ENCODE measurements around the gene RGS12.

The RGS12 gene

DNA sequence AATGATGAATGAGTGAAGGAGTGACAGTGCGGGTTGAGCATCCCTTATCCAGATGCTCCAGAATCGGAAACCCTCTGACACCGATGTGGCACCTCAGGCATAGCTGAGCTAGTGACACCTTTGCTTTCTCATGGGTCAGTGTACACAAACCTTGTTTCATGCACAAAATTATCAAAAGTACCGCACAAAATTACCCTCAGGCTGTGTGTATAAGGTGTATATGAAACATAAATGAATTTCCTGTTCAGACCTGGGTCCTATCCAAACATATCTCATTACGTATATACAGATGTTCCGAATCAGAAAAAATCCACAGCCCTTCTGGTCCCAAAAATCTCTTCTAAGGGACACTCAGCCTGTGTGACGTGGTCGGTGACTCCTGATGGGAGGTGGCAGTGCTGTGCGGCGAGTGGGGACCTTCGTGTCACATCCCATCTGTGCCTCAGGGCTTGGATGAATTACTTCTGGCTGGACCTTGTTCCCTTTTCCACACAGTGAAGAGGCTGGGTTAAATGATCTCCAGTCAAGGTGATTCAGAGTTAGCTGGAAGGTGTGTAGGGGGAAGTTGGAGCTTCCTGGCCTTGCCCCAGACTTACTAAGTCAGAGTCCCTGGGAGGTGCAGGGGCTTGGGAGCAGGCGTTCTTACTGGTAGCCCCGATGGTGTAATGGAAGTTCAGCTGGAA, 18.8 kb downstream of the RGS12 start:
- no peak for DNase-seq

DNA sequence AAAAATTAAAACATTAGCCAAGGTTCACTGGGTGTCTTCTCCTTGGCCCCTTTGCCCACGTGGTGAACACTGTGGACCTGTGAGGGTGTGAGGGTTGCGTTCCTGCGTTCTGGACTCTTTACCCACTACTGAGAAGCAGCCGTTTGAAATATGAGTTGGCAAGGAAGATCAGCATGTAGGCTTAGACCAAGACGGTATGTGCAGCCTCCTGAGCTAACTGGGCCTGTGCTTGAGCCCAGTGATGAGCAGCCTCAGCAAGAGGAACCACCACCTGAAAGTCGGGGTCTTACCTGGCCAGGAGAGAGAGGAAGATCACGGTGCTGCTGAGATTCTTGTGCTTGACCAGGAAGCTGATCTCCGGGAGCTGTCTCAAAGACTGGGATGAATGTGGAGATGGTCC, 19.5 kb downstream of the RGS12 start:
- no peak for DNase-seq

DNA sequence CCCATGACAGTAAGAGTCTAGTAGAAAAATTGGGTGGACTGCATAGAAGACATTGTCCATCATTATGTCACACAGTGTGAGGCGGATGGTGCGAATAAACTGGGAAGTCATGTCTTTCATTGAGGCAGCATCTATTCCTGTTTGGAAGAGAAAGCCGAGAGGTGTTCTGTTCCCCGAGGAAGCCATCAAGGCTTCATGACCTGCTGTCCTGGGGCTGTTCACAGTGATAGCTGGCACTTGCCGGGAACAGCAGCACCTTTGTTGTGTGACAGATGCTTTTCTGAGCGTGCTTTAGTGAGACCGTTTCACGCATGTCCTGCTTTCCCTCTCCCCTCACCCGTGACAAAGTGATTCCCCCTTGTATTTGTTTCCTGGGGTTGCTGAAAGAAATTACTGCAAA, 20.3 kb downstream of the RGS12 start:
- no peak for DNase-seq

DNA sequence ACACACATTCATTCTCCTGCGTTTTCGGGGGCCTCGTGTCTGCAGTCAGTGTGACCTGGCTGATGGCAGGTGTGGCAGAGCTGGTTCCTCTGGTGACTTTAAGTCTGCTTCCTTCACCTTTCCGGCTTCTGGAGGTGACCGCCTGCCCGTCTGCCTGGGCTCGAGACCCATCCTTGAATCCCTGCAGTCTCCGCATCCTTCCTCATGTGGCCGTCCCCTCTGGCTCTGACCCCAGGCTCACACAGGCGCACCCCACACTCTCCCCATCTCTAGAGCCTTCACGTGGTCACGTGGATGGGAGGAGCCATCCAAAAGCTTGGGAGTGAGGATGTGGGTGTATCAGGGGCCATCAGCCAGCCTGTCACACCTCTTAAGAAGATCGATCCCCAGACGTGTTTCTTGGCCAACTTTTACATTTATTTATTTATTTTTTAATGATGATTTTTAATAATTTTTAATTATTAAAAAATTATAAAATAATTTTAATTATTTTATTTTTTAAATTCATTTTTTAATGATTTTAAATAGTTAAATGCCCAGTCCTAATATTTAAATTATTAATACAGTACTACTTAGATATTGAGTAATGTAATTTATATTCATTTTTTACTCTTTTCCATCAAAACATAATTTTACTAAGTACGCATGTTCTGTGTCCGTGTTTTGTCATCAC, 20.9 kb downstream of the RGS12 start:
- no peak for DNase-seq

DNA sequence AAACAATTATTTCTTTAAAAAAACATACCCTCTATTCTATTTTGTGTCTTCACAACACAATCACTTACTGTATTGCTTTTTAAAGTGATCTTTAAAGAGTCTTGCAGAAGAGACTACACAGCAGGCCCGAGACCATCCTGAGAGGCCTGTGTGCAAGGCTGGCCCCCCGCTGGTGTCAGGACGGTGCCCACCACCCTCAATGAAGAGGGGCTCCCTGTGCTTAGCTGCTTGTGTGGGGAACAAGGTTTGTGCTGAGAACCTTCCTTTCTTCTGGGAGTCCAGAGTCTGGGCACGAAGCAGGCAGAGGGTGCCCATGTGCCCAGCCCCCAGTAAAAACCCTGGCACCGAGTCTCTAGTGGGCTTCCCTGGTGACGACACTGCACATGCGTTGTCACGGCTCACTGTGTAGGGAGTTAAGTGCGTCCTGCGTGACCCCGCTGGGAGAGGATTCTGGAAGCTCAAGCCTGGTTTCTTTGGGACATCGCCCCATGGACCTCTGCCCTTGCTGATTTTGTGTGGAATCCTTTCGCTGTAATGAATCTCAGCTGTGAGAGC, 22.0 kb downstream of the RGS12 start:
- DNase-seq, result no peak

DNA sequence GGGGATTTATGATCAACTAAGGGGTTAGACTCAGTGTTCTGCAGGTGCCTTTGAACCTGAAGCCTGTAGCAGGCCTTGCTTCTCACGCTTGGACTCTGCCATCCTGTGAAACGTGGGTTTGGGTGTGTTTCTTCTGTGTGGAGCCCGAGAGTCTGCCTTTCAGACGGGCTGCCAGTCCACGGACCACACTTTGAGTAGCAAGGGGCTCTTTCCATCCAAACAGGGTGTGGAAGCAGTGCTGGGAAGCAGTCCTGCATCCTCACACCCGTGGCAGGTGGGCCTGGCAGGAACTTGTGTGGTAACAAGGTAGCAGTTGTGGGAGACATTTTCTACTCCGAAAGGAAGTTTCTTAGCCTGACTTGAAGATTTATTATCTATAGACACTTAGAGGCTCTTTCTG, 22.7 kb downstream of the RGS12 start:
- DNase-seq, result no peak

DNA sequence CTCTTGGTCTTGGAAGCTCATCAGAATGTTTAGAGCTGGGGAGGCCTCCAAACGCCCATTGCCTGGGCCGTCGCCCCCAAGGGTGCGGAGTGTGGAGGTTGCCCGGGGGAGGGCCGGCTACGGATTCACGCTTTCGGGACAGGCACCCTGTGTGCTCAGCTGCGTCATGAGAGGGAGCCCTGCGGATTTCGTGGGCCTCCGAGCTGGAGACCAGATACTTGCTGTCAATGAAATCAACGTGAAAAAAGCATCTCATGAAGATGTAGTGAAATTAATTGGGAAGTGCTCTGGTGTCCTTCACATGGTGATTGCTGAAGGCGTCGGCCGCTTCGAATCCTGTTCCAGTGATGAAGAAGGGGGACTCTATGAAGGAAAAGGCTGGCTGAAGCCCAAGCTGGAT, 23.3 kb downstream of the RGS12 start:
- DNase-seq, result no peak

DNA sequence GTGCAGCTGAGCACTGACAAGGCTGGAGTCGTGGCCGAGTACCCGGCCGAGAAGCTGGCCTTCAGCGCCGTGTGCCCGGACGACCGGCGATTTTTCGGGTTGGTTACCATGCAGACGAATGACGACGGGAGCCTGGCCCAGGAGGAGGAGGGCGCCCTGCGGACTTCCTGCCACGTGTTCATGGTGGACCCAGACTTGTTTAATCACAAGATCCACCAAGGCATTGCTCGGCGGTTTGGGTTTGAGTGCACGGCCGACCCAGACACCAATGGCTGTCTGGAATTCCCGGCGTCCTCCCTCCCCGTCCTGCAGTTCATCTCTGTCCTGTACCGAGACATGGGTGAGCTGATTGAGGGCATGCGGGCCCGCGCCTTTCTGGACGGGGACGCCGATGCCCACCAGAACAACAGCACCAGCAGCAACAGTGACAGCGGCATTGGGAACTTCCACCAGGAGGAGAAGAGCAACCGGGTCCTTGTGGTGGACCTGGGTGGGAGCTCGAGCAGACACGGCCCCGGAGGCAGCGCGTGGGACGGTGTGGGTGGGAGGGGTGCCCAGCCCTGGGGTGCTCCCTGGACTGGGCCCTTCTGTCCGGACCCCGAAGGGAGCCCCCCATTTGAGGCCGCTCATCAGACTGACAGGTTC, 24.3 kb downstream of the RGS12 start:
- no peak for DNase-seq

DNA sequence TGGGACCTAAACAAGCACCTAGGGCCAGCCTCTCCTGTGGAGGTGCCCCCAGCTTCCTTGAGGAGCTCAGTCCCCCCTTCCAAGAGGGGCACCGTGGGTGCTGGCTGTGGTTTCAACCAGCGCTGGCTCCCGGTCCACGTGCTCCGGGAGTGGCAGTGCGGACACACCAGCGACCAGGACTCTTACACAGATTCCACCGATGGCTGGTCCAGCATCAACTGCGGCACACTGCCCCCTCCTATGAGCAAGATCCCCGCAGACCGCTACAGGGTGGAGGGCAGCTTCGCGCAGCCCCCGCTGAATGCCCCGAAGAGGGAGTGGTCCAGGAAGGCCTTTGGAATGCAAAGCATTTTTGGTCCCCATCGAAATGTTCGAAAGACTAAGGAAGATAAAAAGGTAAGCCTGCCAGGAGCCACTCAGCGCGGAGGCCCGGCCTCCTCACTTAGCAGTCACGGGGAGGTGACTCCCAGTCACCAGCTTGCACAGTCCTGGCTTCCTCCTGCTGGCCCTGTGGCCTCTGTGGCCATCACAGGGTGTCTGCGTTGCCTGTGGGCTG, 24.9 kb downstream of the RGS12 start:
- no peak for DNase-seq

DNA sequence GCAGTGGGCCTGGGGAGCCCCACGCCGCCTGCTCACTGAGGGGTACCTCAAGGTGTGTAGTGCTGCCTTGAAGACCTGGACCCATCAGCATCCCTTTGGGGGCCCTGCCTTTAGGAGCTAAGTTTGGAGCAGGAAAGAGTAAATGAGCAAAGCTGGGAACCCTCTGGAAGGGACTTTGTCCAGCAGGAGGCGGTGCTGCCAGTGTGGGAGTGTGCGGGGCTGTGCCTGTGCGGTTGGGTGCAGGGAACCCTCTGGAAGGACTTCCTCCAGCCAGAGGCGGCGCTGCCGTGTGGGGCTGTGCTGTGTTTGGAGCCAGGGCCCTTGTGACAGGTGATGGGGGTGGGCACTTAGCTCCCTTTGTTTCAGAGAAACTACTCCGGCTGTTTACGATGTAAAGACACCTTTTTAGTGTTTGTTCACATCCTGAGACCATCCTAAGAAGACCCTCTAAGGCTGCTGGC, 25.8 kb downstream of the RGS12 start:
- no peak for DNase-seq

DNA sequence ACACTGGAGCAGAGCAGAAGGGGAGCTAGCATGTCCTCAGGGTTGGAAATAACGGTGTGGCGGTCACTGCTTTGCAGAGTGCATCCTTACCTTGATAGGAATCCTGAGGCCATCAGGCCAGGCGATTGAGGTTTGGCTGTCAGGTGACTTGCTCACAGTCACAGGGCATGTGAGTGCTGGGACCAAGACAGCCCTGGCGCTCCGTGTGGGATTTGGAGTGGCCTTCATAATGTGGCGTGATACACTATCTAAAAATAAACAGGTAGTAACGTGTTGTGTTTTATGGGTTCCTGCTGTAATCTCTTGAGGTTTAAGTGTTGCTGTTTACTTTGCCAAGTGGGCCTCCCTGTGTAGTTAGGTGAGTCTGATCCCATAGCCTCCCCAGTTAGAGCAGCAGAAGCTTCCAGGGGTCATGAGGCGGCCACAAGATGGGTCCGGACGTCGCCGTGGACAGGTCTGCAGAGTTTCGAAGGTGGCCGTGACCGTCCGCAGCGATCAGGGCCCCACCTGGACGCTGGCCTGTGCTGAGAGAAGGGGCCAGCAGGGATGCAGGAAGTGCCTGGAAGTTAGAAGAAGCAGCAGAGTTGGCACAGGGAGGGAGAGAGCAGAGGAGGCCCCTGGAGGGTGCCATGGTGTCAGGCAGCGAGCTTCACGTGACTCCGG, 27.7 kb downstream of the RGS12 start:
- DNase-seq, result no peak

DNA sequence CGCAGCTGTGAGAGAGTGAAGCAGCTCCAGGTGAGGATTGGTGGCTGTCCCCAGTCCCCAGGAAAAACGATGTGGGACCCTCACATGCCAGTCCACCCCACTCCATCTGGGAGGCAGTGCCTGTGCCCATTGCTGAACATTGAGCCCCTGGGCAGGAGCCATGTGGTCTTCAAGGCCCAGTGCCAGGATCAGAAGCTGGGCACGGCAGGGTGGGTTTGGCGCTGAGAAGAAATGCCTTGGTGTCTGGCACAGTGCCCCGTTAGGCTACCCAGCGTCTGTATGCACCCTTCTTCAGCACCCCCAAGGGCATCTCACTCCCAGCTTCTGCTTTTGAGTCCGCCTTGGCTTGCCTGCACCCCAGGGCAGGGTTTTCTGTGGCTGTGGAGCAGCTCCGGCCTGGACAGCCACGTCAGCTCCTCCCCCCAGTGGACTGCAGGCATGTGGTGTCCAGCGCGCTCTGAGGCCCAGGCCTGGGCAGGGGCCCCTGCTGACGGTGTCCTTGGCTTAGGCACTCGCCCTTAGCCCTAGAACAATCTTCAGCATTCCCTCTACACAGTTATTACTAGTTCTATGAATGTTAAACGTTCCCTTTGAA, 28.6 kb downstream of the RGS12 start:
- DNase-seq, result no peak

DNA sequence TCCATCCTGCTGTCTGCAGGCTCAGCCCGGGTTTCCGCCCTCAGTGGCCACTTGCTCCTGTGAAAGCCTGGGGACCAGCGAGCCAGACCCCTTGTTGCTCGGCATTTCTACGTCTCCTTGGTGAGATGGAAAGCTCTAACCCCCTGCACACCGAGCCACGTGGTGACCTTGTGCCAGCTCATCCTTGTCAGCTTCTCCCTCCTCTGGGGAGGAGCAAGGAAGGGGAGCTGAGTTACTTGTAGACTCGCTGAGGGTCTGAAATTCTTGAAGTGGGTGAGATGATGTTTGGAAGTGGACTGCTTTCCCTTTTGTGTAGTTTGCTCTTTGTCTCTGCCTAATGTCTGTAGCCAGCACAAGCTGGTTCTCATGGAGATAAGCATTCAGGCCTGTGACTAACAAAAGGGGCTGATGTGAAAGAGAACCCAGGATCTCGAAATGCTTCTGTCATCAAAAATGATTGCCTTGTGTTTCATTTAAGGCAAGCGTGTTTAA, 29.3 kb downstream of the RGS12 start:
- no peak for DNase-seq

DNA sequence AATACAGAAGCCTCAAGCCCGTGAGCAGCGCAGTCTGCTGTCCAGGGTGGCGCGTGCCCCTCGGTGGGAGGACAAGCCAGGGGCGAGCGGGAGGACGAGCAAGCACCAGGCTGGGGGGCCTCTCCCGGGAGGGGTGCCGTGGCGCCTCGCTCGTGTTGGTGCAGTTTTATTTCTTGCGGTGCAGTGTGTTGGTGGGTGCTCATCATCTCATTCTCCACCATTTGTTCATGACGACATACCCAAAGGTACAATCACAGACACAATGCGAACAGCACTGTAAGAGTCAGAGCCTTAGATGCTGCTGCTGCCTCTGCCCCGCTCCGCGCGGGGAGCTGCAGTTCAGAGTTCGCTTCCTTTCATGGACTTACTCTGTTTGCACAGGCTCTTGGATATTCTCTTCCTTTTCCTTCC, 30.3 kb downstream of the RGS12 start:
- DNase-seq, result no peak

DNA sequence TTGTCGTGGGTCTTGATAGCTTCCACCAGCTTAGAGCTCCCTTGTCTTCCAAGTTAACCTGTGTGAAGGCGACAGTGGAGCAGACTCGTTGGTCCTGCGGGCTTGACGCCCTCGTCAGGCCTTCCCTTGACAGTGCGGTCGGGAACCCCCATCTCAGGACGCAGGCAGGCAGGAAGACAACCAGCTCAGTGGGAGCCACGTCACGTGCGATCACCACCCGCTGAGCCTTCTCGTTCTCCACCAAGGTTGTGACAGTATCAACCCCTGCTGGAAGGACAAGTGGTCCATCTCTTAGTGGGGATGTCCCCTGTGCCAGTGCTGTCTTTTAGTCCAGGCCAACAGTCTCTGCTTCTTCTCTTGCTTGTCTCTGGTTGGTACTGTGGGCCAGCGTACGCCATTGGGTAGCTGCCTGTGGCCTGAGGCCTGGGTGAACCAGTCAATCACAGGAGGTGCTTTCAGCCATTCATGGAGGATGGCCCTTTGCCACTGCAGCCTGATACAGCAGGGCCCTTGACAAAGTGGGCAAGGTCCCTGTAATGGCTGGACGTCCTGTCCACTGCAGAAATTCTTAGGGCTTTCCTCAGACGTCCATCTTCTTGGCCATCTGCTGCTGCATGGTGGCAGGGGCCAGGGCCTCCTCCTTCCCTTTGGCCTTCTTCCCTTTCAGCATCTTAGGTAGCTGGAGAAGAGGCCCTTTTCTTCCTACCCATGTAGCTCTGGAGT, 31.4 kb downstream of the RGS12 start:
- DNase-seq, result no peak

DNA sequence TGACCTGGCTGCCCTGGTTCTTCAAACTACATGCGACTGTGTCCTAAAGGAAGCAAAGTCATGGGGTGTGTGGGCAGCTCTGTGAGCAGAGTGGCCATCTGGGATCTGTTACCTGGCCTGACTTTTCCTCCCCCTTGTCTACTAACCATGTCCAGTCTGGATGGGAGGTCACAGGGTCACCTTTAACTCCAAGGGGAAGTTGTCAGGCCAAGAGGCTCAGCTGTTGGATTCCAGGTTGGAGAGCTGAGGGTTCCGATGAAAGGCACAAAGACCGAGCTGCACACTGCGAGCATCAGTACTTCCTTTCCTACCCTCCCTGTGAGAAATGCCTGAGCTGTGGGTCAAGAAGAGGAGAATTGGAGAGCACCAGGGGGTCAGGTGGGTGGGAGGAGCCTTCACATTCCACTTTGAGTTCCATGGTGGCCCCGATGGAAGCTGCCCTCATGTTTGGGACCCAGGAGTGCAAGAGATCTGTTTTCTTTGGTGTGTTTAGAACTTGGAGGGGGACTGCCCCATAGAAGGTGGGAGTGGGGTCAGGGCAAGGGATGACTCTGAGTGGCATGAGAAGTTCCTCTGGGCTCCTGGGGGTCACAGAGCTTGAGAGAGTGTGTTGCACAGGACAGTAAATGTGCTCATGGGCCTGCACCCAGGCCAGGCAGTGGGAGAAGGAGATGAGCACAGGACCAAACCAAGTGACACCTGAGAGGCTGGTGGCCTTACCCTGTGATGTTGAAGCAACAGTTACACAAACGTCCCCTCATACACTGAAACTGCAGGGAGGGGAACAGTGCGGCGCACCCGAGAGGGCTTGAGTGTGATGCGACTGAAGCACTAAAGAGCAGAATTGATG, 36.2 kb downstream of the RGS12 start:
- no peak for DNase-seq

DNA sequence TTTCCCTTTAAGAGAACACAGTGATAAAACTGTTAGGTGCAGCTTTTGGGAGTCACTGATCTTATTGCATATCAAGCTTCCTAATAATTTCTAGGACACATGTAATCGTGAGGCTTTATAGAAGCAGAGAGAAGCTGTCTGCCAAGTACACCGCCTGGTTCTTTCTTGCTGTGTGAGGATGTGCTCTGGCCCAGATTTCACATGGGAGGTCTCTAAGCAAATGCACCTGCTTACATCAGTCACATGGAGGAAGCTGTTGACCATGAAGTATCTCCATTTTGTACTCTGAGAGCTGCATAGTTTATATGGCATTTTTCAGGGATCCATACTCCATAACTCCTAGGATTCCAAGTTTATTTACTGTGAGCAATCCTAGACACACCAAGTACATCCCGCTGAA, 37.1 kb downstream of the RGS12 start:
- DNase-seq, result no peak

DNA sequence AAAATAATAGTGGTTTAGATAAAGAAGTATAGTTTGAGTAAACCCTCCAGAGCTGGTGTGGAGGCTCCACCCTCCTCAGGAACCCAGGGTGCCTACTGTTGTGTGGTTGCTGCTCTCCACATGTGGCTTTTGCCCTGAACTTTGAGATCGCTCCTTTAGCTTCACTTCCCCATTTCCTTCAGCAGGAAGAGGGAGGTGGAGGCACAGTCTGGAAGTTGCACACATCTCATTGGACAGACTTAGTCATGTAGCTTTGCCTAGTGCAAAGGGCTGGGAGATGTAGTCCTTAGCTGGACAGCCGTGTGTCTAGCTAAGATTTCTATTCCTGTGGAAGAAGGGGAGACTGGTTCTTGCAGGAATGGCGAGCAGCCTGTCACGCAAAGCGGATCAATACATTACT, 37.9 kb downstream of the RGS12 start:
- DNase-seq, result no peak

DNA sequence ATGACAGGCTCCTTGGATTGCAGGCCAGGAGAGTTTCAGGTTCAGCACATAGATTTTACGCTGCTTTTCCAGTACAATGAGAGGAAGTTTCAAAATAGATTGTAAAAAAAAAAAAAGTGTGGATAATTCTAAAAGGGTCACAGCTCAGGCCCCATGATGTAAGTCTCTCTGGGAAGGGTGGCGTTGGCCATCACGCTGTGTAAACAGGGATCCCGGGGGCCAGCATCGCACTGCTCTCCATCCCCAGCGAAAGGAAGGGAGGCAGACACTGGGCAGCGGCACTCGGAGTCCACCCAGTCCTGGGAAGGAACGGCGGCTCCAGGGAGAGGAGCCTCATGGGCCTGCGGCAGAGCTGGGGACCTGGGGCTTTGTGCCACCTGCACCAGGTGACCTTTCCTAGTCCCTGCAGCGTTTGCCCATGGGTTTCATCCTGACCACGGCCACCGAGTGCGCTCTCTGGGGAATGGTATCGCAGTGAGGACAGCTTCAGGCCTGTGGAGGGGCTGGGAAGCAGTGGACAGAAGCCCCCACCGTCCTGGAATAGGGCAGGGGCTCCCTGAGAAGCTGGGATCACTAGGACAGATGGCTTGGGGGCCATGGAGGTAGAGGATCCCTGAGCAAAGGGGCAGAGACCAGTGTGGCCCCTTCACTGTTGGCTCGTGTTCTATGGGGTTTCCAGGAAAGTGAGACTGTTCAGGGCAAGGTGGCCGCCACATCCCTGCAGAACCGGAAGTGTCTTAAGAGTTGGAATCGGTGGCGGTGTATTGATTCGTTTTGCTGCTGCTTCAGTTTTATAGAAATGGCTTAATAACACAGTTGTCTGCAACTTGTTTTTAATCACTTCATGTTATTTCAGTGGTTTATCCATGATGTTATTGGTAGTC, 38.9 kb downstream of the RGS12 start:
- DNase-seq, result no peak

DNA sequence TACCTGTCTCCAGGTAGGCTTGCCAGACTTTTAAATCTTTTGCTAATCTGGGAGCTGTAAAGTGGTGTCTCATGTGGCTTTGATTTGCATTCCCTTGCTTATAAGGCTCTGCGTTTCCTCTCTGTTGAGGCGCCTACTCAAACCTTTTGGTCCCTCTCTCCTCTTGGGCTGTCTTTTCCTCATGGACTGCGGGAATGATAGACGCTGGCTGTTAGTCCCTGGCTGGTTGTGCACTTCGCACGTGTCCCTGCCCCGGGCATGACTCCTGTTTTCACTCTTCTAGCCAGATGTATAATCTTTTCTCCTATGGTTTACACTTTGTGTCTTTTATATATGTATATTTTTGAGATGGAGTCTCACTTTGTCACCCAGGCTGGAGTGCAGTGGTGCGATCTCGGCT, 39.7 kb downstream of the RGS12 start:
- DNase-seq, result no peak

Measured in activated CD4-positive, CD25-positive, alpha-beta regulatory T cell (primary cell).